Fibroblast of villous mesenchyme (primary cell): Measurements from ENCODE around the gene TMEM167A. TPM values are rescaled to one million over a fixed set of nuclear protein-coding genes. Genes with fewer than 3 reads are reported as not detected.

Experiments
- DNase-seq: peaks from one replicate; pipeline ENCODE4 v3.0.0-alpha.2; 2010; ENCODE audit warnings: low read depth
- H3K4me3 ChIP-seq: 2 replicates; pipeline ENCODE4 v1.5.1; 2011; ENCODE audit warnings: low read depth, mild to moderate bottlenecking, low read length
- CTCF ChIP-seq: IDR thresholded peaks from 2 replicates; pipeline ENCODE4 v1.5.1; 2012; ENCODE audit warnings: low read depth, mild to moderate bottlenecking, low read length; ENCODE audit not compliant: insufficient read depth
- total RNA-seq: library from RNA; depleted of rRNA; stranded (reverse); fragments of >200 nt; gene quantifications from 2 replicates; pipeline ENCODE4 v1.2.3, GENCODE V29; 2012

The TMEM167A gene
- total RNA-seq, 1 donor = 91.1 TPM

GRCh38 chr5:83055166-83055565 is 22.0 kb downstream of the TMEM167A start:
- DNase-seq = no peak
- no peak for TF ChIP-seq CTCF
- H3K4me3 ChIP-seq = no peak overlapping the region

GRCh38 chr5:83050723-83051340 is 26.4 kb downstream of the TMEM167A start:
- TF ChIP-seq CTCF = no peak
- no peak for DNase-seq

GRCh38 chr5:83049370-83049885 is 27.8 kb downstream of the TMEM167A start:
- TF ChIP-seq CTCF = no peak
- H3K4me3 ChIP-seq = no peak overlapping the region
- no peak for DNase-seq

More at GRCh38 chr5:83050723-83051340, 26.4 kb downstream of the TMEM167A start:
- no peak overlapping the region for H3K4me3 ChIP-seq

GRCh38 chr5:83048811-83049210 is 28.4 kb downstream of the TMEM167A start:
- TF ChIP-seq CTCF = no peak
- DNase-seq = no peak
- no peak overlapping the region for H3K4me3 ChIP-seq

- no peak for TF ChIP-seq CTCF
- no peak for DNase-seq
- no peak overlapping the region for H3K4me3 ChIP-seq
Measured at GRCh38 chr5:83048277-83048676, 28.9 kb downstream of the TMEM167A start.

GRCh38 chr5:83044926-83045325 is 32.3 kb downstream of the TMEM167A start:
- peak; percentile 55 for DNase-seq
- H3K4me3 ChIP-seq = no peak overlapping the region
- no peak for TF ChIP-seq CTCF

- DNase-seq = no peak
- no peak for TF ChIP-seq CTCF
- no peak overlapping the region for H3K4me3 ChIP-seq
Measured at GRCh38 chr5:83042507-83042906, 34.7 kb downstream of the TMEM167A start.
